ENCODE results near the gene MME.

Gene MME

GRCh38 chr3:155153242-155154186 is 73.4 kb downstream of the MME start:
- DNase-seq, result no peak

GRCh38 chr3:155154255-155154654 is 74.1 kb downstream of the MME start:
- DNase-seq, result no peak

GRCh38 chr3:155158346-155159037 is 78.4 kb downstream of the MME start:
- DNase-seq, result no peak

DNA sequence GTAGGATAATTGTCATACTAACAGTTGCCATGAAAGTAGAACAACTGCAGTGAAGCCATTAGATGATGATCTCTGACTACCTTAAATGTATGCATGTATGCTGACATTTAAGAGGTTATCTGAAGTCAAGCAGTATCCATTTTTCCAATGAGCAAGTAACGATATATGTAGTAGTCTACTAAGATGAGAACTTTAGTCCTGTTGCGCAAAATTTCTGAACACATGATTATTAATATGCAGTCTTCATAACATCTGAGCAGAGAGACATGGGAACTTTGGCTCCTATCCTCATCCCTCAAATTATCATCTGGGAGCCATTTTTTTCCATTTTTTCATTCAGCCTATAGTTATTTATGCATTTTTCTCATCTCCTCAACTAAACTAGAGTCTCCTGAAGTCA is 79.2 kb downstream of the MME start:
- DNase-seq, result no peak

GRCh38 chr3:155161640-155162292 is 81.6 kb downstream of the MME start:
- no peak for DNase-seq

- no peak for DNase-seq
These were observed 84.2 kb downstream of the MME start for GRCh38 chr3:155164306-155164705.

DNA sequence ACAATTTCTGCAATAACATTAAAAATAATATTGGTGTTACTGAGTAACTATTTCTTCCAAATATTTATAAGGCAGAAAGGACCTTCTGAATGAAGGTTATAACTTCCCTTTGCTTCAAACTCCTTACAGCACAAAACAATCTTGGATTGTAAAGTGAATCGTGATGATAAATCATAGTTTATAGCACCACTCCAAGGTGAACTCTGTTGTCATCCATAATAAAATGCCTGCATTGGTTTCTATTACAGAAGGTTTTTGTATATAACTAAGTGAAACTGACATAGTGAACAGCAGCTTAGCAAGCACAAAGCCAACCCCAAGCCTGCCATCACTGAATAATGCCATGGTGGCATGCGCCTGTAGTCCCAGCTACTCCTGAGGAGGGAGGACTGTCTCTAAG is 86.3 kb downstream of the MME start:
- DNase-seq, result no peak

DNA sequence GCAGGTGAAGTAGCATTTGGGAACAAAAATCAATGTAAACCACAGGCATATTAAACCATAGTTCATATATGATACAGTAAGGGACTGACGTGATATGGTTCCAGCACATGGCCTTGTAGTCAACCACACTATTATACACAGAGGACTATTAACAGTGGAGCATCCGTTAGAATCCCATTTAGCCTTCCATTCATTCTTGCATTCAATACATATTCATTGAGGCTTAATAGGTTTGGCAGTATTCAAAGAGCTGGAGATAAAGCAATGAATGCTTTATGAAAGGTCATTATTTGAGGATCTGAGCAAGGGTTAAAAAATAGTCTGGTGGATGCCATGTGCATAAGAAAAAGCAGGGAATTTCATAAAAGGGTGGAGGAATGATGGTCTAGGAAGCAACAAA is 89.1 kb downstream of the MME start:
- DNase-seq, result no peak

DNA sequence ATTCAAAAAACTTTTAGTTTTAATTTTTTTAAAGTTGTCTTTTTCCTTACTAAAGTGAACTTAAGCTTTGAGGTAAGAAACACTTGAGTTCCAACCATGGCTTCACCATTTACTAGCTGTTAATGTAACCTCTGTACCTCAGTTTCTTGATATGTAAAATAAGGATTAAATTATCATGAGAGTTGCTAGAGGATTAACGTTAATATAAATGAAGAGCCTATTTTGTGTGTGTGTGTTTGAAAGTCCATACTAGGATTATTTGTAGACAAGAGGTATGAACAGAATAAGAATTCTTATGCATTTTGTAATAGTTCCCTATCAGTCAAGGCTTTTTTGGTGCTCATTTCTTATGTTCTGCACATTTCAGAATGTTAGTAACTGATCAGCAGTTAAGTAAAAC is 93.7 kb downstream of the MME start:
- DNase-seq, result no peak

DNA sequence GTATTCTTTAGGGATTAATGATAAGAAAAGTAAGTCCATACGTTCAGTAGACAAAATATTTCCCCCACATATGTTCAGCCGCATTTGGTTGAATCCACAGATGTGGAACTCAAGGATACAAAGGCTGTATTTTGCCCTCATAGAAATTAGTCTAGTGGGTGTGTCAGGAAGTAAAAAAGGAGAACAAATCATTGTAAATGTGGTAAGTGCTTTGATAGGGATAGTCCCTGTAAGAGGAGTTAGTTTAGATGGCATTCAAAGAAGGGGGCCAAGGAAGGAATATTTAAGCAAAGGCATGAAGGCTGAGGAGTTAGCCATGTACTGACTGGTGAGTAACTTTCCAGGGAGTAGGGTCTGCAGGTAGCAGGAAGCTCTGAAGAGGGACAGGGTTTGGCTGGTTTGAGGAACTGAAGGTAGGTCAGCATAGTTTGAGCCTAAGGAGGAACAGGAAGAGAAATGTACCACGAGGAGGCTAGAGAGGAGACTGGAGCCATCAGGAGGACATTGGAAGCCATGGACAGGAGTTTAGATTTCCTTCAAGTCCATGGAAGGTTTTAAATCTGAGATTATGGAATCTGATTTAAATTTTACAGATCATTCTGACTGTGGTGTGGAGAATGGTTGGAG is 98.8 kb downstream of the MME start:
- DNase-seq, result no peak

DNA sequence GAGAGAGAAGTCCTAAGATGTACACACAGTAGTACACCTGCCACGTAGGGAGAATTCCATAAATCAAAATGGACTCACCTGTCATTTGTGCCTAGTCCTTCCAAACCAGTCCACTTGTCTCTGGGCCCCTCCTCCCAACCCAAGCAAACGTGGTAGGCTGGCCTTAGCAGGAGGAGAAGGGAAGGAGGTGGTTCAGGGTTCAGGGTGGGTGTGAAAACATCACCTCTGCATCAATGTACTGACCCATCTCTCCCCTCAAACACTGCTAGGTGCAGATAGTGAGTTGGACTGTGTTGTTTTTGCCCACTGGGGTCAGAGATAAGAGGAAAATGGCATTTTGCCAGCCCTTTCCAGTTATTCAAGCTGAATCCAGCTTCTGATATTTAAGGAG is 99.3 kb downstream of the MME start:
- DNase-seq, result no peak

- no peak for DNase-seq
These were observed 100.0 kb downstream of the MME start for GRCh38 chr3:155179966-155180757.

DNA sequence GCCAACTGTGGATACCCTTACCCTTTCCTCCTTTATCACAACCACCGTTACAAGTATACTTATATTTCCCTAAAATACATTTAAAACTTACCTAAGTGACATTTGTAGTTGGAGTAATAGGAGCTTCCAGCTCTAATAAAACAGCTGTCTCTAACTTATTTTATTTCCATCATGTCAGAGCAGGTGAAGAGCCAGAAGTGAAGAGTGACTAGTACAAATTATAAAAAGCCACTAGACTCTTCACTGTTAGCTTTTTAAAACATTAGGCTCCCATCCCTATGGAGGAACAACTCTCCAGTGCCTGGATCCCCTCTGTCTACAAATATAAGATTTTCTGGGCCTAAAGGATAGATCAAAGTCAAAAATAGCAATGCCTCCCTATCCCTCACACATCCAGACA is 102.3 kb downstream of the MME start:
- DNase-seq, result no peak

DNA sequence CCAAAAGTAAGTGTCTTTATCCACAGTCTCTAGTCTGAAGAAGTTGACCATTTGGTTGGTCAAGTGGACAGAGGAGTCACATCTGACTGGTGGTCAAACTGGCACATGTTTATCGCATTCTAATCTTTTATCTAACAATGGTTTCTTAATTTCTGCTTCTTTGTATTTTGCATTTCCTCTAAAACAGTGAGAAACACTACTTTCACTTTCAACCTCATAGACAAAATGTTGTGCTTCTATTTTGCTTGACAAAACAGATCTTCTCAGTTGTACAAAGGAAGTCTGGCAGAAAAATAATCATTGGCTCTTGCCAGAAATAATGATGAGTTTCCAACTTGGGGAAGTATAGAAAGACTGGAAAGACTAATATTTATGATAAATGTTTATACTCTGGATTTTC is 103.9 kb downstream of the MME start:
- no peak for DNase-seq

GRCh38 chr3:155185631-155186071 is 105.5 kb downstream of the MME start:
- no peak for DNase-seq

DNA sequence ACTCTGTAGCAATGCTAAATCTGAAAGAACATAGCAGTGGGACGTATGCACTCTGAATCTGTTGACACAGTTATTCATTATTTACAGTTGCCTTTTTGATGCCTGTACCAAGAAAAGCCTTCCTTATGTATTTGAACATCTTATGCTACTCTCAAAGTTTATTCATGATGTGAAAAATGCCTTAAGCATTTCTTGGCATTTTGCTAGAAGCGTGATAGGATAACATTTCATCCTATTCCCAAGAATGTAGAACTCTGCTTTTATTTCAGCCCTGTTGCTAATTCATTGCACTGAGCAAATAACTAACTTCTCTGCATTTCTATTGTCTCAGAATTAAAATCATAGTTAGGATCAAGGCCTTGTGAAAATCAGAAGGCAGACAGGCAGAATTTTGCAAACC is 107.9 kb downstream of the MME start:
- no peak for DNase-seq

DNA sequence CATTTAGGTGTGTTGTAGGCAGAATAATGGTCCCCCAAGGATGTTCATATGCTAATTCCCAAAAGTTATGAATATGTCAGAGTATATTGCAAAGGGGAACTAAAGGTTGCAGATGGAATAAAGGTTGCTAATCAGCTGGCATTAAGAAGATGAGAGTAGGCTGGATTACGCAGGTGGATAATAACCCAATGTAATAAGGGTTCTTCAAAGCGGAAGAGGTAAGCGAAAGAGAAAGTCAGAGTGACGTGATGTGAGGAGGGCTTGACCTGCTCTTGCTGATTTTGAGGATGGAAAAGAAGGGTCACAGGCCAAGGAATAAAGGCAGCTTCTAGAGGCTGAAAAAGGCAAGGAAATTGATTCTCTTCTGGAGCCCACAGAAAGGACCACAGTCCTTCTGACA is 109.4 kb downstream of the MME start:
- no peak for DNase-seq

DNA sequence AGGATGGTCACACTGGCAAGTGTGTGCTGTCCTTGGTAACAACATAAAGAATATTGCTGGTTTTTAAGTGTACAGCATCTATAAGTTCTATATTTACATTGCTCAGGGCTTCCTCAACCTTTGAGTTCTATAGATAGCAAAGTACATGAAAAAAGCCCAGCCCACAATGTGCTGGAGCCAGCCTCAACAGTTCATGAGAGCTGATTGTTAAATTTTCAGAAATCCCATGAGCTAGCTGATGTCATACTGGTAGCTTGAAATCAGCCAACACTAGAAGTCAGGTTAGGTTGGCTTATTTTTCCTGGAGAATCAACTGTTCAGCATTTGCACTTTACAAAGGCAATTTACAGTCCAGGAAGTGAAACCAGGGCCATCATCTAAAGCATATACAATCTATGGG is 110.6 kb downstream of the MME start:
- no peak for DNase-seq

- DNase-seq, result no peak
These were observed 113.0 kb downstream of the MME start for GRCh38 chr3:155192957-155193746.

DNA sequence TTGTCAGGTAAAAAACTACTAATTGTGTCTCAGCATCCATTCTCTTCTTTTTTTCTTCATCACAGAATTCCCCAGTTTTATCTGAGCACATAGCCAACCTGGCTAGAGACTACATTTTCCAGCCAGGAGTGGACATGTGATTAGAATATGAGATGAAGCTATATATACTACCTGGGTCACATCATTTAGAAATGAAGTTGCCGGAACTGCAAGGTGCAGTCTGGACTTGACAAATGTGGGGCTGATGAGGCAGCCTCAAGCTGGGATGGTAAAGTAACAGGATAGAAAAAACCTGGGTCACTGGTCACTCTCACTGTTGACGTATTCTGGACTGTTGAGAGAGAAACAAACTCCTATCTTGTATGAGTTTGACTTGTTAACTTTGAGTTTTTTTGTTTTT is 113.7 kb downstream of the MME start:
- no peak for DNase-seq
